IMR-90 (cell line): ENCODE results near the gene TENM3. TPM values are rescaled to one million over a fixed set of nuclear protein-coding genes. Genes with fewer than 3 reads are reported as not detected.

Source experiments
- ATAC-seq: fragments of 200-7000 bp; cut with Tn5 transposase; 2 replicates; pipeline ENCODE4 v1.9.1; 2020; ENCODE audit warnings: low read depth, mild to moderate bottlenecking, moderate library complexity
- BruUV-seq: library from RNA; stranded (reverse); fragments of 400-500 nt; replicated peaks from 2 replicates; lab custom pipeline; 2021; lab: Mats Ljungman, UMichigan
- CTCF ChIA-PET: fragments of 300-600 bp; formaldehyde crosslinking; extraction: SDS; loops from one replicate; lab custom pipeline; 2021; ENCODE audit warnings: antibody characterized with exemption; lab: Yijun Ruan, JAX
- POLR2A ChIA-PET: fragments of 300-600 bp; sonication (Branson Sonifier 250); formaldehyde crosslinking; loops from one replicate; lab custom pipeline; 2022; ENCODE audit warnings: antibody characterized with exemption; ENCODE audit not compliant: unreplicated experiment; lab: Charles Lee
- DNase-seq: peaks from one replicate; pipeline ENCODE4 v3.0.0; 2013
- H2AFZ ChIP-seq: replicated peaks from 2 replicates; pipeline ENCODE3; 2013; ENCODE audit warnings: low read length, mild to moderate bottlenecking; ENCODE audit not compliant: poor library complexity
- H2AK5ac ChIP-seq: 2 replicates; pipeline ENCODE4 v1.6.1; 2013; ENCODE audit warnings: low read depth, low read length, inconsistent platforms
- H2AK9ac ChIP-seq: replicated peaks from 2 replicates; pipeline ENCODE3; 2013; ENCODE audit warnings: mild to moderate bottlenecking, low read depth, low read length, moderate library complexity; ENCODE audit not compliant: poor library complexity
- H2BK120ac ChIP-seq: 2 replicates; pipeline ENCODE4 v1.6.1; 2013; ENCODE audit warnings: low read depth, low read length, inconsistent platforms
- H2BK15ac ChIP-seq: 3 replicates; pipeline ENCODE4 v1.6.1; 2013; ENCODE audit warnings: low read depth, low read length, inconsistent platforms
- H2BK20ac ChIP-seq: 2 replicates; pipeline ENCODE4 v1.6.1; 2013; ENCODE audit warnings: low read depth, mild to moderate bottlenecking, inconsistent platforms, low read length, moderate library complexity
- H2BK5ac ChIP-seq: 2 replicates; pipeline ENCODE4 v1.6.1; 2013; ENCODE audit warnings: mild to moderate bottlenecking, low read depth, low read length, inconsistent platforms; ENCODE audit not compliant: poor library complexity, severe bottlenecking
- H3K14ac ChIP-seq: replicated peaks from 2 replicates; pipeline ENCODE4 v1.6.1; 2013; ENCODE audit warnings: low read depth, low read length, inconsistent platforms
- H3K18ac ChIP-seq: 2 replicates; pipeline ENCODE4 v1.6.1; 2013; ENCODE audit warnings: low read depth, low read length, control low read depth
- H3K23ac ChIP-seq: 2 replicates; pipeline ENCODE4 v1.6.1; 2013; ENCODE audit warnings: low read depth, low read length, inconsistent platforms
- H3K27ac ChIP-seq: 2 replicates; pipeline ENCODE4 v1.5.1; 2013; ENCODE audit warnings: mild to moderate bottlenecking, control low read depth, low read length; ENCODE audit not compliant: insufficient read depth
- H3K27me3 ChIP-seq: 2 replicates; pipeline ENCODE4 v1.6.1; 2013; ENCODE audit warnings: low read length; ENCODE audit not compliant: control insufficient read depth, insufficient read depth
- H3K36me3 ChIP-seq: 2 replicates; pipeline ENCODE4 v1.6.1; 2013; ENCODE audit warnings: low read length, mixed read lengths; ENCODE audit not compliant: control insufficient read depth, insufficient read depth
- H3K4ac ChIP-seq: 2 replicates; pipeline ENCODE4 v1.6.1; 2013; ENCODE audit warnings: low read depth, low read length, inconsistent platforms
- H3K4me1 ChIP-seq: 2 replicates; pipeline ENCODE4 v1.6.1; 2013; ENCODE audit warnings: low read length, mixed read lengths; ENCODE audit not compliant: control insufficient read depth, insufficient read depth
- H3K4me2 ChIP-seq: 2 replicates; pipeline ENCODE4 v1.6.1; 2013; ENCODE audit warnings: low read depth, mild to moderate bottlenecking, control low read depth, low read length, moderate library complexity
- H3K4me3 ChIP-seq: 2 replicates; pipeline ENCODE4 v1.5.1; 2013; ENCODE audit warnings: low read depth, mild to moderate bottlenecking, control low read depth, low read length, moderate library complexity; ENCODE audit not compliant: insufficient read depth
- H3K56ac ChIP-seq: 2 replicates; pipeline ENCODE4 v1.6.1; 2013; ENCODE audit warnings: low read length, inconsistent platforms; ENCODE audit not compliant: insufficient read depth; ENCODE audit errors: extremely low read depth
- H3K79me1 ChIP-seq, 2 experiments: 2 replicates each; pipeline ENCODE4 v1.6.1; 2013; ENCODE audit warnings: low read length in 2 of 2, inconsistent platforms in 1 of 2, low read depth in 1 of 2
- H3K9ac ChIP-seq: 2 replicates; pipeline ENCODE4 v1.6.1; 2013; ENCODE audit warnings: low read depth, low read length, control low read depth
- H3K9me1 ChIP-seq: 2 replicates; pipeline ENCODE4 v1.6.1; 2013; ENCODE audit warnings: low read length, inconsistent platforms; ENCODE audit not compliant: insufficient read depth
- H3K9me3 ChIP-seq: 2 replicates; pipeline ENCODE4 v1.6.1; 2013; ENCODE audit warnings: low read length; ENCODE audit not compliant: control insufficient read depth, insufficient read depth
- H4K20me1 ChIP-seq: 2 replicates; pipeline ENCODE4 v1.6.1; 2013; ENCODE audit warnings: low read length, inconsistent platforms; ENCODE audit not compliant: insufficient read depth
- H4K5ac ChIP-seq: 2 replicates; pipeline ENCODE4 v1.6.1; 2013; ENCODE audit warnings: mild to moderate bottlenecking, low read depth, low read length, control low read depth
- H4K8ac ChIP-seq, 2 experiments: 2 replicates each; pipeline ENCODE4 v1.6.1; 2013; ENCODE audit warnings: low read depth in 2 of 2, low read length in 2 of 2, control low read depth in 1 of 2, inconsistent platforms in 1 of 2
- H4K91ac ChIP-seq: 2 replicates; pipeline ENCODE4 v1.6.1; 2013; ENCODE audit warnings: low read depth, low read length, inconsistent platforms; ENCODE audit not compliant: insufficient read depth
- BHLHE40 ChIP-seq: fragments of 150-350 bp; IDR thresholded peaks from 2 replicates; pipeline ENCODE4 v1.6.1; 2016; ENCODE audit warnings: mild to moderate bottlenecking, low read depth, low read length
- CEBPB ChIP-seq: IDR thresholded peaks from 2 replicates; pipeline ENCODE4 v1.6.1; 2012; ENCODE audit warnings: low read depth, low read length, improper control_type of control experiment
- CHD1 ChIP-seq: IDR thresholded peaks from 2 replicates; pipeline ENCODE4 v1.6.1; 2012; ENCODE audit warnings: low read depth, low read length, improper control_type of control experiment
- FOS ChIP-seq: fragments of 150-350 bp; IDR thresholded peaks from 2 replicates; pipeline ENCODE4 v1.6.1; 2016; ENCODE audit warnings: low read depth, low read length
- MAFK ChIP-seq: IDR thresholded peaks from 2 replicates; pipeline ENCODE4 v1.6.1; 2012; ENCODE audit warnings: low read depth, low read length, improper control_type of control experiment
- MXI1 ChIP-seq: IDR thresholded peaks from 2 replicates; pipeline ENCODE4 v1.6.1; 2012; ENCODE audit warnings: low read depth, mild to moderate bottlenecking, low read length, moderate library complexity, borderline replicate concordance
- NFE2L2 ChIP-seq: fragments of 150-350 bp; IDR thresholded peaks from 2 replicates; pipeline ENCODE4 v1.6.1; 2016; ENCODE audit warnings: low read depth, mild to moderate bottlenecking, low read length
- POLR2A ChIP-seq: IDR thresholded peaks from 2 replicates; pipeline ENCODE4 v1.6.1; 2012; ENCODE audit warnings: mild to moderate bottlenecking, low read depth, low read length
- RAD21 ChIP-seq: IDR thresholded peaks from 2 replicates; pipeline ENCODE4 v1.6.1; 2012; ENCODE audit warnings: low read length, improper control_type of control experiment
- RCOR1 ChIP-seq: IDR thresholded peaks from 2 replicates; pipeline ENCODE4 v1.6.1; 2012; ENCODE audit warnings: mild to moderate bottlenecking, low read length, improper control_type of control experiment; ENCODE audit not compliant: insufficient replicate concordance
- SMC3 ChIP-seq: fragments of 150-350 bp; IDR thresholded peaks from 2 replicates; pipeline ENCODE4 v1.6.1; 2016; ENCODE audit warnings: low read depth, mild to moderate bottlenecking, antibody characterized with exemption, low read length, moderate library complexity
- WGBS, 2 experiments: methylation state at CpG; one replicate each; pipeline versions ENCODE4 v1.1.5 to v1.1.7; 2013; ENCODE audit warnings: missing lambda C conversion rate in 2 of 2; ENCODE audit not compliant: insufficient read length in 1 of 2; ENCODE audit errors: extremely low coverage in 2 of 2; 5-methylcytosine and 5-hydroxymethylcytosine counted together
- dilution Hi-C: fragments of 300-500 bp; cut with HindIII; formaldehyde crosslinking; loops from one replicate; pipeline ENCODE4 v1.14.3; 2018; ENCODE audit warnings: low sequenced_read_pairs; ENCODE audit not compliant: unreplicated experiment
- in situ Hi-C: fragments of 300-500 bp; cut with MboI; formaldehyde crosslinking; loops from 3 replicates; pipeline ENCODE4 v1.14.3; 2019; ENCODE audit warnings: low sequenced_read_pairs, inconsistent platforms, mixed read lengths
- intact Hi-C: fragments of 100-400 bp; cut with micrococcal nuclease; formaldehyde crosslinking; loops from 2 replicates; pipeline ENCODE4 v1.10.0; 2022
- polyA plus RNA-seq, 3 experiments: library from polyadenylated mRNA; depleted of rRNA; stranded (reverse); fragments of >200 nt; gene quantifications; 2 replicates each; pipeline ENCODE4 v1.2.3, GENCODE V29; 2012; ENCODE audit warnings: low replicate concordance in 1 of 3
- total RNA-seq: library from RNA; depleted of rRNA; stranded (reverse); fragments of >200 nt; gene quantifications from 2 replicates; pipeline ENCODE4 v1.2.3, GENCODE V29; 2012
- TF ChIP-seq, protein P1 (sequence below): conservative IDR thresholded peaks from 2 replicates; pipeline ENCODE4 v1.5.1; 2012; ENCODE audit warnings: mild to moderate bottlenecking, low read depth, low read length, improper control_type of control experiment
- TF ChIP-seq, protein P2 (sequence below): fragments of 150-350 bp; IDR thresholded peaks from 2 replicates; pipeline ENCODE4 v1.6.1; 2017; ENCODE audit warnings: mild to moderate bottlenecking, antibody characterized with exemption, low read length, low read depth
- TF ChIP-seq, protein P3 (sequence below): fragments of 150-350 bp; IDR thresholded peaks from 2 replicates; pipeline ENCODE4 v1.6.1; 2016; ENCODE audit warnings: low read depth, mild to moderate bottlenecking, low read length, moderate library complexity, borderline replicate concordance

The TENM3 gene
- total and polyA plus RNA-seq, 2 of the 4 experiments (the other 2 are of a cell fraction), result 29.9 to 173 TPM

DNA sequence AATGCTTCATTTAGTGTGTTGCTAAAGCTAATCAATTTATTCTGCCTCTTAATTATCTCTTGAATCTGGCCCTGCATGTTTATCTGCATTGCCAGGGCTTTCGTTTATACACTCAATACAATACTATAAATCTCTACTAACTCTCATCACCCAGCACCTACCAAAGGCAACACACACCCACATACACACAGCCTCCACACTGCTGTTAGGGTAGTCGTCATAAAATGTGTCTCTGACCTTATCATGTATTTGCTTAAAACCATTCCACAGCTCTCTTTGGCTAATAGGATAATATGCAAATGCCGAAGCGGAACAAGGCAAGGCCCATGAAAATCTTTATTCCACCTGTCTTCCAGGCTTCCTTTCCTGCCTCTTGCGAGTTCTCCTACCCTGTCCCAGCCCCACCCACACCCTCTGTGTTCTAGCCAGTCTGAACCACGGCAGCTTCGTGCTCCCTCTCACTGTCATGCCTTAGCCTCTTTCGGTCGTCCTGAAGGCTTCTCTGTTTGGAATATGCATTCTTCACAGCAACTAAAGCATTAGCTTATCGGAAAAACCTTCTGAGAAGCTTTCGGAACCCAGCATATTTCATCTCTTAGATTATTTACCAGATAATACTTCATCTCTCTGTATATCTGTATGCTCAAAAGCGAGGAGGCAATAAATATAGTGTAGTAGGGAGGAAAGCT is 333.5 kb downstream of the TENM3 start:
- H2BK20ac ChIP-seq, result peak overlapping the region; percentile 96
- 0 out of 2 replicates have a peak, but pooled peaks cover 4% of the 10 kb centered on the region for H3K9me1 ChIP-seq
- H3K36me3 ChIP-seq, result no peaks in the 10 kb centered on the region
- H2AK9ac ChIP-seq, result peak overlapping the region; percentile 94
- dilution Hi-C loops (no loop called here), in situ Hi-C loops (no loop called here), intact Hi-C loops (no loop called here)
- no TSS peak for BruUV-seq
- peak overlapping the region; percentile 98 for H2BK5ac ChIP-seq
- no peaks in the 10 kb centered on the region for H4K20me1 ChIP-seq
- no peak overlapping the region for H3K4me3 ChIP-seq
- H3K23ac ChIP-seq, result peak overlapping the region; percentile 94; the same call in 1 of the 2 replicates
- peaks cover 5% of the 10 kb centered on the region; the same call in 1 of the 2 replicates for H3K4me1 ChIP-seq
- H3K27me3 ChIP-seq, result no peaks in the 10 kb centered on the region
- peak; percentile 65 for DNase-seq
- peak overlapping the region; percentile 94 for H2AK5ac ChIP-seq
- peak overlapping the region; percentile 94 for H3K4ac ChIP-seq
- H3K27ac ChIP-seq, result peak overlapping the region; percentile 60
- H4K8ac ChIP-seq, result peak overlapping the region; percentile 64 to 88; a peak in 3 of 4 replicates
- peak overlapping the region; percentile 95; the same call in 2 of the 3 replicates for H2BK15ac ChIP-seq
- peak overlapping the region; percentile 34; the same call in 1 of the 2 replicates for H3K4me2 ChIP-seq
- peak overlapping the region; percentile 95 for H2BK120ac ChIP-seq
- peak overlapping the region; percentile 85 for H2AFZ ChIP-seq
- H3K9me3 ChIP-seq, result no peaks in the 10 kb centered on the region
- WGBS, 2 experiments, result 55% methylated on average over 2 of the region's 12 CpGs; no CpG with 5 or more reads in 1 of the 2 experiments
- peak overlapping the region; percentile 4; the same call in 1 of the 2 replicates for H3K9ac ChIP-seq
- H3K14ac ChIP-seq, result peak overlapping the region; percentile 24
- CTCF ChIA-PET, result interaction anchor here (0.6 to 0.9 kb wide), 2 partner anchors 9 to 29 kb away, joined by 3 to 4 read pairs; no protein-coding TSS in a partner anchor
- H4K5ac ChIP-seq, result peak overlapping the region; percentile 67; the same call in 1 of the 2 replicates
- POLR2A ChIA-PET, result no interaction called here
- peak overlapping the region; percentile 84 for H4K91ac ChIP-seq
- H3K79me1 ChIP-seq, result peaks cover 6 to 7% of the 10 kb centered on the region in 2 experiments; a peak in 1 of 4 replicates
- peak overlapping the region; percentile 54 for H3K56ac ChIP-seq
- H3K18ac ChIP-seq, result peak overlapping the region; percentile 22; the same call in 1 of the 2 replicates
- ATAC-seq, result peak; percentile 88
- TF ChIP-seq RAD21, result no peak
- no peak for TF ChIP-seq MAFK
- TF ChIP-seq, protein P1, sequence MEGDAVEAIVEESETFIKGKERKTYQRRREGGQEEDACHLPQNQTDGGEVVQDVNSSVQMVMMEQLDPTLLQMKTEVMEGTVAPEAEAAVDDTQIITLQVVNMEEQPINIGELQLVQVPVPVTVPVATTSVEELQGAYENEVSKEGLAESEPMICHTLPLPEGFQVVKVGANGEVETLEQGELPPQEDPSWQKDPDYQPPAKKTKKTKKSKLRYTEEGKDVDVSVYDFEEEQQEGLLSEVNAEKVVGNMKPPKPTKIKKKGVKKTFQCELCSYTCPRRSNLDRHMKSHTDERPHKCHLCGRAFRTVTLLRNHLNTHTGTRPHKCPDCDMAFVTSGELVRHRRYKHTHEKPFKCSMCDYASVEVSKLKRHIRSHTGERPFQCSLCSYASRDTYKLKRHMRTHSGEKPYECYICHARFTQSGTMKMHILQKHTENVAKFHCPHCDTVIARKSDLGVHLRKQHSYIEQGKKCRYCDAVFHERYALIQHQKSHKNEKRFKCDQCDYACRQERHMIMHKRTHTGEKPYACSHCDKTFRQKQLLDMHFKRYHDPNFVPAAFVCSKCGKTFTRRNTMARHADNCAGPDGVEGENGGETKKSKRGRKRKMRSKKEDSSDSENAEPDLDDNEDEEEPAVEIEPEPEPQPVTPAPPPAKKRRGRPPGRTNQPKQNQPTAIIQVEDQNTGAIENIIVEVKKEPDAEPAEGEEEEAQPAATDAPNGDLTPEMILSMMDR, result no peak
- TF ChIP-seq, protein P2, sequence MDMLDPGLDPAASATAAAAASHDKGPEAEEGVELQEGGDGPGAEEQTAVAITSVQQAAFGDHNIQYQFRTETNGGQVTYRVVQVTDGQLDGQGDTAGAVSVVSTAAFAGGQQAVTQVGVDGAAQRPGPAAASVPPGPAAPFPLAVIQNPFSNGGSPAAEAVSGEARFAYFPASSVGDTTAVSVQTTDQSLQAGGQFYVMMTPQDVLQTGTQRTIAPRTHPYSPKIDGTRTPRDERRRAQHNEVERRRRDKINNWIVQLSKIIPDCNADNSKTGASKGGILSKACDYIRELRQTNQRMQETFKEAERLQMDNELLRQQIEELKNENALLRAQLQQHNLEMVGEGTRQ, result no peak
- no peak for TF ChIP-seq MXI1
- TF ChIP-seq, protein P3, sequence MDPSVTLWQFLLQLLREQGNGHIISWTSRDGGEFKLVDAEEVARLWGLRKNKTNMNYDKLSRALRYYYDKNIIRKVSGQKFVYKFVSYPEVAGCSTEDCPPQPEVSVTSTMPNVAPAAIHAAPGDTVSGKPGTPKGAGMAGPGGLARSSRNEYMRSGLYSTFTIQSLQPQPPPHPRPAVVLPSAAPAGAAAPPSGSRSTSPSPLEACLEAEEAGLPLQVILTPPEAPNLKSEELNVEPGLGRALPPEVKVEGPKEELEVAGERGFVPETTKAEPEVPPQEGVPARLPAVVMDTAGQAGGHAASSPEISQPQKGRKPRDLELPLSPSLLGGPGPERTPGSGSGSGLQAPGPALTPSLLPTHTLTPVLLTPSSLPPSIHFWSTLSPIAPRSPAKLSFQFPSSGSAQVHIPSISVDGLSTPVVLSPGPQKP, result no peak
- TF ChIP-seq POLR2A, result no peak
- no peak for TF ChIP-seq SMC3
- TF ChIP-seq RCOR1, result no peak
- TF ChIP-seq BHLHE40, result no peak
- TF ChIP-seq CEBPB, result no peak
- TF ChIP-seq NFE2L2, result no peak
- TF ChIP-seq FOS, result no peak
- TF ChIP-seq CHD1, result no peak
